Measurements from ENCODE around the gene ARID4B. TPM values are rescaled to one million over a fixed set of nuclear protein-coding genes. Genes with fewer than 3 reads are reported as not detected.

Gene ARID4B
- polyA plus RNA-seq, 1 donor from 2014 or later = 49.3 TPM

DNA sequence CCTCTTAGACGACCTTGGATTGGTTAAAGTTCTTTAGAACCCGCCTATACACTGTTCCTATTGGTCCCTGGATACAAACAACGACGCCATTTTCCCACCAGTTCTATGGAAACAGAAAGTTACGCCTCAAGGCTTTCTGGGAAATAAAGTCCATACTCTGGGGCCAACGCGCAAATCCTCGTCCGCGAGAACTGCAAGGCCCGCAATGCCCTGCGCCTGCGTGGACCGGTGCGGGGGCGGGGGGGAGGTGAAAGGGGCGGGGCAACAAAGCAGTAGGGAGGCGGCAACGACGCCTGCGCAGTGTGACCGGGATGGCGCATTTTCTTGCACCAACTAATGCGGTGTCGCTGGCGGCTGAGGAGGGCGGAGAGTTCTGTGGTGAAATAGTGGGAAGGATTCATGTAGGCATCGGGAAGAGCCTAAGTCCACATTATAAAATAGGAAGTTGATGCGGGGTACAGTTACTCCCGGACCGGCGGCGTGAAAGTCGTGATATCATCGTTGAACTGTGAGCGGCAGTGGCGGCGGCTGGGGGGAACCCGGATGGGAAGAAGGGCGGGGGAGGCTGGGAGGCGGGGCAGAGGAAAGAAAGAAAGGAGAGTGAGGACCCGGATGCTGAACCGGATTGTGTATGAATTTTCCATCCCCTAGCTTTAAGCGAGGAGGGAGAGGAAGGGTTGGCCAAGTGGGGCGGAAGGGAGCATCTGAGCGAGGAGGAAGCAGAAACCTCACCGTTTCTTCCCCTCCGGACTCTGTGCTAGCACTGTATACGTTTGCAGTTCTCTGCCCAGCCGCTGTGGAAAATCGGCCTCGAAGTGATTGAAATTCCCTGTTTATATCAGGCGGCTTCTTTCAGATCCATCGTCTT lies 526 bp upstream of the ARID4B start, which contains the start of gene GGPS1:
GGPS1 (plus strand) TSS at position 300 of the 868 bp plus-strand sequence. CDS start 6,695 bp downstream, outside the sequence.
- H3K9ac ChIP-seq (ENCODE audit: low read length) = peak within 1 kb of the TSS; percentile 99
- H3K9me2 ChIP-seq (ENCODE audit: insufficient read depth, low read length) = no peaks in the 10 kb centered on the region
- no peaks in the 10 kb centered on the region for H3F3A ChIP-seq (ENCODE audit: insufficient read depth, low read length, poor library complexity, severe bottlenecking)
- H2AFZ ChIP-seq (ENCODE audit: low read depth, low read length) = peak within 1 kb of the TSS; percentile 78
- H3K79me2 ChIP-seq (replicated peaks; ENCODE audit: insufficient read depth, low read length) = peaks cover 78% of the 10 kb centered on the region
- peak within 1 kb of the TSS; percentile 75 for H3K4me3 ChIP-seq (ENCODE audit: low read length)
- peak within 1 kb of the TSS; percentile 87 for H3K4me2 ChIP-seq (ENCODE audit: low read length)
- no peaks in the 10 kb centered on the region for H3K9me3 ChIP-seq (ENCODE audit: low read length)
- TF ChIP-seq EZH2 (IDR thresholded peaks at IDR 0.05; ENCODE audit: borderline replicate concordance, insufficient read depth, low read length, poor library complexity, severe bottlenecking) (no peak), POLR2AphosphoS5 (IDR thresholded peaks at IDR 0.05) (peak; percentile 93), MXI1 (conservative IDR thresholded peaks at IDR 0.05; ENCODE audit: poor library complexity, severe bottlenecking) (peak; percentile 66), RAD21 (conservative IDR thresholded peaks at IDR 0.05) (no peak), TAF1 (IDR thresholded peaks at IDR 0.05; ENCODE audit: low read depth) (peak; percentile 81), EP300 (conservative IDR thresholded peaks at IDR 0.05; ENCODE audit: poor library complexity, severe bottlenecking) (peak; percentile 48), SMC3 (conservative IDR thresholded peaks at IDR 0.05; ENCODE audit: poor library complexity) (peak; percentile 38)
- TF ChIP-seq, protein P1, sequence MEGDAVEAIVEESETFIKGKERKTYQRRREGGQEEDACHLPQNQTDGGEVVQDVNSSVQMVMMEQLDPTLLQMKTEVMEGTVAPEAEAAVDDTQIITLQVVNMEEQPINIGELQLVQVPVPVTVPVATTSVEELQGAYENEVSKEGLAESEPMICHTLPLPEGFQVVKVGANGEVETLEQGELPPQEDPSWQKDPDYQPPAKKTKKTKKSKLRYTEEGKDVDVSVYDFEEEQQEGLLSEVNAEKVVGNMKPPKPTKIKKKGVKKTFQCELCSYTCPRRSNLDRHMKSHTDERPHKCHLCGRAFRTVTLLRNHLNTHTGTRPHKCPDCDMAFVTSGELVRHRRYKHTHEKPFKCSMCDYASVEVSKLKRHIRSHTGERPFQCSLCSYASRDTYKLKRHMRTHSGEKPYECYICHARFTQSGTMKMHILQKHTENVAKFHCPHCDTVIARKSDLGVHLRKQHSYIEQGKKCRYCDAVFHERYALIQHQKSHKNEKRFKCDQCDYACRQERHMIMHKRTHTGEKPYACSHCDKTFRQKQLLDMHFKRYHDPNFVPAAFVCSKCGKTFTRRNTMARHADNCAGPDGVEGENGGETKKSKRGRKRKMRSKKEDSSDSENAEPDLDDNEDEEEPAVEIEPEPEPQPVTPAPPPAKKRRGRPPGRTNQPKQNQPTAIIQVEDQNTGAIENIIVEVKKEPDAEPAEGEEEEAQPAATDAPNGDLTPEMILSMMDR (IDR thresholded peaks at IDR 0.05; ENCODE audit: poor library complexity, severe bottlenecking) = peak; percentile 56
- TF ChIP-seq, protein P2, sequence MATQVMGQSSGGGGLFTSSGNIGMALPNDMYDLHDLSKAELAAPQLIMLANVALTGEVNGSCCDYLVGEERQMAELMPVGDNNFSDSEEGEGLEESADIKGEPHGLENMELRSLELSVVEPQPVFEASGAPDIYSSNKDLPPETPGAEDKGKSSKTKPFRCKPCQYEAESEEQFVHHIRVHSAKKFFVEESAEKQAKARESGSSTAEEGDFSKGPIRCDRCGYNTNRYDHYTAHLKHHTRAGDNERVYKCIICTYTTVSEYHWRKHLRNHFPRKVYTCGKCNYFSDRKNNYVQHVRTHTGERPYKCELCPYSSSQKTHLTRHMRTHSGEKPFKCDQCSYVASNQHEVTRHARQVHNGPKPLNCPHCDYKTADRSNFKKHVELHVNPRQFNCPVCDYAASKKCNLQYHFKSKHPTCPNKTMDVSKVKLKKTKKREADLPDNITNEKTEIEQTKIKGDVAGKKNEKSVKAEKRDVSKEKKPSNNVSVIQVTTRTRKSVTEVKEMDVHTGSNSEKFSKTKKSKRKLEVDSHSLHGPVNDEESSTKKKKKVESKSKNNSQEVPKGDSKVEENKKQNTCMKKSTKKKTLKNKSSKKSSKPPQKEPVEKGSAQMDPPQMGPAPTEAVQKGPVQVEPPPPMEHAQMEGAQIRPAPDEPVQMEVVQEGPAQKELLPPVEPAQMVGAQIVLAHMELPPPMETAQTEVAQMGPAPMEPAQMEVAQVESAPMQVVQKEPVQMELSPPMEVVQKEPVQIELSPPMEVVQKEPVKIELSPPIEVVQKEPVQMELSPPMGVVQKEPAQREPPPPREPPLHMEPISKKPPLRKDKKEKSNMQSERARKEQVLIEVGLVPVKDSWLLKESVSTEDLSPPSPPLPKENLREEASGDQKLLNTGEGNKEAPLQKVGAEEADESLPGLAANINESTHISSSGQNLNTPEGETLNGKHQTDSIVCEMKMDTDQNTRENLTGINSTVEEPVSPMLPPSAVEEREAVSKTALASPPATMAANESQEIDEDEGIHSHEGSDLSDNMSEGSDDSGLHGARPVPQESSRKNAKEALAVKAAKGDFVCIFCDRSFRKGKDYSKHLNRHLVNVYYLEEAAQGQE (IDR thresholded peaks at IDR 0.05; ENCODE audit: borderline replicate concordance) = peak; percentile 73
- no peaks in the 10 kb centered on the region for H3K27me3 ChIP-seq (ENCODE audit: insufficient read depth, low read depth, low read length)
- H3K27ac ChIP-seq (ENCODE audit: low read length) = peak within 1 kb of the TSS; percentile 97
- H4K20me1 ChIP-seq (ENCODE audit: insufficient read depth) = peaks cover 12% of the 10 kb centered on the region
- no peaks in the 10 kb centered on the region for H3K36me3 ChIP-seq (ENCODE audit: insufficient read depth, low read length)

DNA sequence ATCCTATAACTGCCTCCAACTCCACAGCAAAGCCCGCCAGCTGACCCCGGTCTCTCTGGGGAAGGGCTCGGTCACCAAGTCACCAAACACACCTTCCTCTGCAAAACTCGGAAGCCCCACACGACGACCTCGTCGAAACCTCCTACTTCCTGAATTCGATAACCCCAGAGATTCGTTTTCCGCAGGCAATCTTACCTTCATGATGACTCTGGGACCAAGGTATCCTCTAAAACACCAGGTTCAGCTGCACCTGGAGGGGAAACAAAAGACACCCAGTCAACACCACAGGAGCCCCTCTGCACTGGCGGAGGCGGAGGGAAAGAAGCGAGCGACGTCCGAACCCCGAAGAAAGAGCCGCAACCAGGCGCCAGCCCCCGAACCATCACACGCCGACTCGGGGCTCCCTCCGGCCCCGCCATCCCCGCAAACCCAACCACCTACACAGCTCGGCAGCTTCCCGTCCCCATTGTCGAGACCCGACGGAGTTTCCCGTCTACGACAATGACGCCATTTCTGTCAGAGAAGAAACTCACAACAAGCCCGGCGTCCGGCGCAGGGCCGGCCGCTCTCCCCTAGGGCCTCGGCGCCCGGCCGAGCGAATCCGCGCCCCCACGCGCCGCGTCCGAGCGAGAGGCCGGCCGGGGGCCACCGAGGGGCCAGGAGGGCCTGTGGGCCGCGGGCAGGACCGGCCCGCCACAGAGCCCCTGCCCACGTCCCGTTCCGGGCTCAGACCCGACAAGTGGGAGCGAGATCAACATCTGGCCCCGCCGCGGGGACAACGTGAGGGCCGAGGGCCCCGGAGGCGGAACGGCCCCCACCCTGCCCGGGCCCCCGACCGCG lies 1.0 kb downstream of the ARID4B start:
- peaks cover 78% of the 10 kb centered on the region for H3K79me2 ChIP-seq (replicated peaks; ENCODE audit: insufficient read depth, low read length)
- H3K9ac ChIP-seq (ENCODE audit: low read length) = peak overlapping the region; percentile 99
- no peaks in the 10 kb centered on the region for H3K27me3 ChIP-seq (ENCODE audit: insufficient read depth, low read depth, low read length)
- no peaks in the 10 kb centered on the region for H3K9me3 ChIP-seq (ENCODE audit: low read length)
- no peaks in the 10 kb centered on the region for H3F3A ChIP-seq (ENCODE audit: insufficient read depth, low read length, poor library complexity, severe bottlenecking)
- peak; percentile 3 for TF ChIP-seq EP300 (conservative IDR thresholded peaks at IDR 0.05; ENCODE audit: poor library complexity, severe bottlenecking)
- TF ChIP-seq EZH2 (IDR thresholded peaks at IDR 0.05; ENCODE audit: borderline replicate concordance, insufficient read depth, low read length, poor library complexity, severe bottlenecking) = no peak
- TF ChIP-seq TAF1 (IDR thresholded peaks at IDR 0.05; ENCODE audit: low read depth) = no peak
- no peak for TF ChIP-seq POLR2AphosphoS5 (IDR thresholded peaks at IDR 0.05)
- TF ChIP-seq, protein P2 (IDR thresholded peaks at IDR 0.05; ENCODE audit: borderline replicate concordance) = peak; percentile 27
- no peak for TF ChIP-seq RAD21 (conservative IDR thresholded peaks at IDR 0.05)
- TF ChIP-seq, protein P1 (IDR thresholded peaks at IDR 0.05; ENCODE audit: poor library complexity, severe bottlenecking) = no peak
- no peak for TF ChIP-seq SMC3 (conservative IDR thresholded peaks at IDR 0.05; ENCODE audit: poor library complexity)
- no peak for TF ChIP-seq MXI1 (conservative IDR thresholded peaks at IDR 0.05; ENCODE audit: poor library complexity, severe bottlenecking)
- H3K4me3 ChIP-seq (ENCODE audit: low read length) = peak overlapping the region; percentile 75
- H3K4me2 ChIP-seq (ENCODE audit: low read length) = peak overlapping the region; percentile 88
- H3K27ac ChIP-seq (ENCODE audit: low read length) = peak overlapping the region; percentile 97
- H4K20me1 ChIP-seq (ENCODE audit: insufficient read depth) = peaks cover 21% of the 10 kb centered on the region
- peak overlapping the region; percentile 24 for H2AFZ ChIP-seq (ENCODE audit: low read depth, low read length)
- H3K9me2 ChIP-seq (ENCODE audit: insufficient read depth, low read length) = no peaks in the 10 kb centered on the region
- no peaks in the 10 kb centered on the region for H3K36me3 ChIP-seq (ENCODE audit: insufficient read depth, low read length)

Measured in neural cell (in vitro differentiated cells).